ENCODE data around the gene MAD2L1BP. TPM values are rescaled to one million over a fixed set of nuclear protein-coding genes. Genes with fewer than 3 reads are reported as not detected.

Gene MAD2L1BP
- polyA plus RNA-seq, 1 donor (not counting 4 experiments of a cell fraction or from before 2014, with no cell fraction given): 34.2 TPM

DNA sequence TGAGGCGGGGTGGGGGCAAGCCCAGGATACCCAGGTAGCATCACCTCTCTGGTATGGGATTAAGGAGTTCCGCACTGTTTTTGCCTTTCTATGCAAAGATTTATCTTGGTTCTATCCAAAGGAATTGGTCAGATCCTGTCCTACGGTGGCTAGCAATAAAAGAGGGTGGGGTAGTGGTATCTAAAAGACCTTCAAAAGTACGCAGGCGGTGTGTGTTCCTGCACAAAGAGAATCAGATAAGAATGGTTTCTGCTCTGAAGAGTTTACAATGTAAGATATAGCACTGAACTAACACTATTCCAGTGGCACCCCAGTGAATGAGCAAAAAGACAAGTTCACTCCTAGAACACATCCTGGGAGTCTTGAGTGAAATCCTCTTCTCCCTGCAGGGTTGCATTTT is 45.7 kb downstream of the MAD2L1BP start:
- H4K20me1 ChIP-seq (ENCODE audit: control insufficient read depth, extremely low read depth, insufficient read depth, low read length): no peaks in the 10 kb centered on the region
- H3K4me2 ChIP-seq (ENCODE audit: control insufficient read depth, extremely low read depth, insufficient read depth, low read depth, low read length): no peak overlapping the region
- H3K9ac ChIP-seq (ENCODE audit: control insufficient read depth, extremely low read depth, insufficient read depth, low read length): no peak overlapping the region
- H3K27ac ChIP-seq (ENCODE audit: control insufficient read depth, insufficient read depth, low read length): no peak overlapping the region
- peaks cover 48% of the 10 kb centered on the region for H3K79me2 ChIP-seq (ENCODE audit: control insufficient read depth, insufficient read depth, low read length)
- dilution Hi-C loops (cut with MboI; ENCODE audit: extremely low pct_ligation_motif_present, low sequenced_read_pairs): no loop called here
- DNase-seq (ENCODE audit: low read depth, low spot score) (no peak), FAIRE-seq (no peak)
- no peaks in the 10 kb centered on the region for H3K27me3 ChIP-seq (ENCODE audit: control insufficient read depth, extremely low read depth, insufficient read depth, low read length)
- H3K36me3 ChIP-seq (ENCODE audit: control insufficient read depth in 2 of 2, extremely low read depth in 1 of 2, insufficient read depth in 2 of 2, low read length in 2 of 2): peaks cover 13 to 44% of the 10 kb centered on the region in 2 experiments
- H3K9me3 ChIP-seq (ENCODE audit: control insufficient read depth, low read depth, low read length): no peaks in the 10 kb centered on the region
- no peak overlapping the region for H2AFZ ChIP-seq (ENCODE audit: control insufficient read depth, low read length)
- H3K4me1 ChIP-seq (ENCODE audit: control insufficient read depth, extremely low read depth, insufficient read depth, low read length): peaks cover 4% of the 10 kb centered on the region
- TF ChIP-seq EZH2 (IDR thresholded peaks at IDR 0.05; ENCODE audit: low read length): no peak
- TF ChIP-seq, protein P1, sequence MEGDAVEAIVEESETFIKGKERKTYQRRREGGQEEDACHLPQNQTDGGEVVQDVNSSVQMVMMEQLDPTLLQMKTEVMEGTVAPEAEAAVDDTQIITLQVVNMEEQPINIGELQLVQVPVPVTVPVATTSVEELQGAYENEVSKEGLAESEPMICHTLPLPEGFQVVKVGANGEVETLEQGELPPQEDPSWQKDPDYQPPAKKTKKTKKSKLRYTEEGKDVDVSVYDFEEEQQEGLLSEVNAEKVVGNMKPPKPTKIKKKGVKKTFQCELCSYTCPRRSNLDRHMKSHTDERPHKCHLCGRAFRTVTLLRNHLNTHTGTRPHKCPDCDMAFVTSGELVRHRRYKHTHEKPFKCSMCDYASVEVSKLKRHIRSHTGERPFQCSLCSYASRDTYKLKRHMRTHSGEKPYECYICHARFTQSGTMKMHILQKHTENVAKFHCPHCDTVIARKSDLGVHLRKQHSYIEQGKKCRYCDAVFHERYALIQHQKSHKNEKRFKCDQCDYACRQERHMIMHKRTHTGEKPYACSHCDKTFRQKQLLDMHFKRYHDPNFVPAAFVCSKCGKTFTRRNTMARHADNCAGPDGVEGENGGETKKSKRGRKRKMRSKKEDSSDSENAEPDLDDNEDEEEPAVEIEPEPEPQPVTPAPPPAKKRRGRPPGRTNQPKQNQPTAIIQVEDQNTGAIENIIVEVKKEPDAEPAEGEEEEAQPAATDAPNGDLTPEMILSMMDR (optimal IDR thresholded peaks at IDR 0.05 in 1 of 3, IDR thresholded peaks at IDR 0.05 in 1 of 3, conservative IDR thresholded peaks at IDR 0.05 in 1 of 3; ENCODE audit: extremely low read depth in 1 of 3, insufficient read depth in 2 of 3, low read length in 3 of 3): no peak
- H3K4me3 ChIP-seq (ENCODE audit: control insufficient read depth in 2 of 3, extremely low read depth in 1 of 3, insufficient read depth in 2 of 3, low read depth in 1 of 3, low read length in 3 of 3): no peak overlapping the region
- peaks cover 2% of the 10 kb centered on the region for H3K9me1 ChIP-seq (ENCODE audit: control insufficient read depth, extremely low read depth, insufficient read depth, low read length)

DNA sequence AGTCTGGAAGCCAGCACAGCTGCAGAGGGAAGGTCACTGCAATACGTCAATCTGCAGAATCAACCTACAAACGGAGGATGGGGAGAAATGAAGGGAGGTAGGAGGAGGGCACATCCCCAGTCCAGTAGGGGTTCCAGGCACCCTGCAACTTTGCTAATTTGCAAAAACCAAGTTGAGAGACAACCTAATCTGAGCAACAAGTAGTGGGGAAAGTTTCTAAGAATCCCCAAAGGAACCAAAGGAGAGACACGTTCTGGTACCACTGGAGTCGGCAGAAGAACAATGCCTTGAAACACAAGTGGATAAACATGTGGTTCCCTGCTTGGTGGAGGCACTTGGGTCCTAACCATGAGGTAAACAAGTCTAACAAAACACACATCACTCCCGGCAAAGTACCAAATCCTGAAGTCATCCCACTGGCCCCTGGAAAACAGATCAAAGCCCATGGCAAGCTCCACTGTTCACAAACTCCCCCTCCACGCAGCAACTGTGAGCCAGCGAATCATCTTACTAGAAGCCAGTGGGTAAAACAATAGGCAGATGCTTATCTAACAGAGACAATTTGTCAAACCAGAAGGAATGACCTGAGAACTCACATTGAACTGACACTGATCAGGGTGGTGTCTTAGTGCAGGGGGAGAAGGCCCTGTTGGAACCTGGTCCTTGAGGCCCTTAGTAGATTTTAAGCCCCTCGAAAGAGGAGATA is 47.2 kb downstream of the MAD2L1BP start:
- H3K9me1 ChIP-seq (ENCODE audit: control insufficient read depth, extremely low read depth, insufficient read depth, low read length): peaks cover 2% of the 10 kb centered on the region
- FAIRE-seq (no peak), DNase-seq (ENCODE audit: low read depth, low spot score) (no peak)
- peaks cover 61% of the 10 kb centered on the region for H3K79me2 ChIP-seq (ENCODE audit: control insufficient read depth, insufficient read depth, low read length)
- peaks cover 12 to 30% of the 10 kb centered on the region in 2 experiments for H3K36me3 ChIP-seq (ENCODE audit: control insufficient read depth in 2 of 2, extremely low read depth in 1 of 2, insufficient read depth in 2 of 2, low read length in 2 of 2)
- H3K9ac ChIP-seq (ENCODE audit: control insufficient read depth, extremely low read depth, insufficient read depth, low read length): no peak overlapping the region
- H3K27me3 ChIP-seq (ENCODE audit: control insufficient read depth, extremely low read depth, insufficient read depth, low read length): no peaks in the 10 kb centered on the region
- TF ChIP-seq, protein P1 (optimal IDR thresholded peaks at IDR 0.05 in 1 of 3, IDR thresholded peaks at IDR 0.05 in 1 of 3, conservative IDR thresholded peaks at IDR 0.05 in 1 of 3; ENCODE audit: extremely low read depth in 1 of 3, insufficient read depth in 2 of 3, low read length in 3 of 3): no peak
- TF ChIP-seq EZH2 (IDR thresholded peaks at IDR 0.05; ENCODE audit: low read length): no peak
- dilution Hi-C loops (cut with MboI; ENCODE audit: extremely low pct_ligation_motif_present, low sequenced_read_pairs): no loop called here
- no peak overlapping the region for H2AFZ ChIP-seq (ENCODE audit: control insufficient read depth, low read length)
- no peak overlapping the region for H3K4me2 ChIP-seq (ENCODE audit: control insufficient read depth, extremely low read depth, insufficient read depth, low read depth, low read length)
- H3K9me3 ChIP-seq (ENCODE audit: control insufficient read depth, low read depth, low read length): no peaks in the 10 kb centered on the region
- no peak overlapping the region for H3K4me3 ChIP-seq (ENCODE audit: control insufficient read depth in 2 of 3, extremely low read depth in 1 of 3, insufficient read depth in 2 of 3, low read depth in 1 of 3, low read length in 3 of 3)
- no peaks in the 10 kb centered on the region for H4K20me1 ChIP-seq (ENCODE audit: control insufficient read depth, extremely low read depth, insufficient read depth, low read length)
- no peak overlapping the region for H3K27ac ChIP-seq (ENCODE audit: control insufficient read depth, insufficient read depth, low read length)
- H3K4me1 ChIP-seq (ENCODE audit: control insufficient read depth, extremely low read depth, insufficient read depth, low read length): peaks cover 10% of the 10 kb centered on the region

All from keratinocyte (primary cell).